ENCODE results near the gene NPPB.

GRCh38 chr1:11858158-11858557 lies 587 bp downstream of the NPPB start:
- TF ChIP-seq FOXJ3 (CRISPR knock-in tag; IDR thresholded peaks at IDR 0.05; ENCODE audit: borderline replicate concordance) (no peak), NR2C2 (CRISPR knock-in tag; IDR thresholded peaks at IDR 0.05) (no peak), JUN (CRISPR knock-in tag; IDR thresholded peaks at IDR 0.05) (no peak), CTCF (IDR thresholded peaks at IDR 0.05) (no peak), MAX (CRISPR knock-in tag; IDR thresholded peaks at IDR 0.05) (no peak), GABPB1 (CRISPR knock-in tag; IDR thresholded peaks at IDR 0.05) (no peak), ZNF138 (CRISPR knock-in tag; conservative IDR thresholded peaks at IDR 0.05) (no peak), SMAD4 (CRISPR knock-in tag; IDR thresholded peaks at IDR 0.05) (no peak), FOXK1 (CRISPR knock-in tag; IDR thresholded peaks at IDR 0.05) (no peak)
- TF ChIP-seq, protein P1, sequence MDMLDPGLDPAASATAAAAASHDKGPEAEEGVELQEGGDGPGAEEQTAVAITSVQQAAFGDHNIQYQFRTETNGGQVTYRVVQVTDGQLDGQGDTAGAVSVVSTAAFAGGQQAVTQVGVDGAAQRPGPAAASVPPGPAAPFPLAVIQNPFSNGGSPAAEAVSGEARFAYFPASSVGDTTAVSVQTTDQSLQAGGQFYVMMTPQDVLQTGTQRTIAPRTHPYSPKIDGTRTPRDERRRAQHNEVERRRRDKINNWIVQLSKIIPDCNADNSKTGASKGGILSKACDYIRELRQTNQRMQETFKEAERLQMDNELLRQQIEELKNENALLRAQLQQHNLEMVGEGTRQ (CRISPR knock-in tag; IDR thresholded peaks at IDR 0.05), result no peak

All from WTC11 (cell line).